HG03039 (cell line): ENCODE results near the gene GDF15.
A peak's percentile ranks its signal among the peaks of the same experiment; 100 is the strongest.

Experiments used
- ATAC-seq: cut with Tn5 transposase; IDR thresholded peaks from one replicate; pipeline ENCODE4 v1.9.1; 2021; ENCODE audit warnings: mild to moderate bottlenecking, moderate library complexity; ENCODE audit not compliant: unreplicated experiment

GDF15 gene

DNA sequence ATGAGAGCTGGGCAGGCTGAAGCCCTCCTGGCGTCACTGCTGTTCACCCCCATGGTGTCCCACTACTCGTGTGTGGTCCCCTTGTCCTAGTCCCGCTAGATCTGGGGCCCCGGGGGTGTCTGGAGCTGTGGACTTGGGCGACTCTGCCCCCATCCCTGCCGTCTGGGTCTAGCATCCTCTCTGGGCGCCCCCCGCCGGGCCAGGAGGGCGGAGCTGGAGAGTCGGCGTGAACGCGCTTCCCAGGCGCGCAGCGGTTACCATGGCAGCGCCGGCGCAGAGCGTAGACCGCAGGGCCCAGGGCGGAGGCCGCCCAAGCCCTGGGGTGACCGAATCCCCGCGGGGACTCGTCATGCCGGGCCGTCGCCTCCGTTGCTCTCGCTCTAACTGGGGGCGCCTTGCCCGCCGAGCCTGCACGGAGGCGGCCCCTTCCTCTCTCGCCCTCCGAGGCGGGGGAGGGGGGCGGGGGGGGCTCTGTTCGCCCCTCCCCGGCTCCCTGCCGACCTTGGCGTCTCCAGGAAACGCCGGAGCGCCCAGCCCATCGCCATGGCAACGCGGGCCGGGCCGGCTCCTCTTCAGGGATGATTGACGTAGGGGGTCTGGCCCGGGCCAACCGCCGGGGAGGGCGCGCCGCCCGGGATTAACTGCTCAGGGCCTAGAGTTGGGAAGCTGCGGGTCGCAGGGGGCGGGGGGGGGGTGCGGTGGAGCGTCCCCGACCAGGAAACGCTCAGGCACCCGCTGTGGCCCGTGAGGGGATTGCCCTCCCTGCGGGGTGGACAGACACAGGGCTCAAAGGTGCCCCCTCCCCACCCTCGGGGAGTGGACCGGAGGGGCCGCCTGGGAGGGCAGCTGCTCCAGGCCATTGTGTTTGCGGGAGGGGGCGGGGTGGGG, 43.1 kb downstream of the GDF15 start:
- ATAC-seq: no peak

DNA sequence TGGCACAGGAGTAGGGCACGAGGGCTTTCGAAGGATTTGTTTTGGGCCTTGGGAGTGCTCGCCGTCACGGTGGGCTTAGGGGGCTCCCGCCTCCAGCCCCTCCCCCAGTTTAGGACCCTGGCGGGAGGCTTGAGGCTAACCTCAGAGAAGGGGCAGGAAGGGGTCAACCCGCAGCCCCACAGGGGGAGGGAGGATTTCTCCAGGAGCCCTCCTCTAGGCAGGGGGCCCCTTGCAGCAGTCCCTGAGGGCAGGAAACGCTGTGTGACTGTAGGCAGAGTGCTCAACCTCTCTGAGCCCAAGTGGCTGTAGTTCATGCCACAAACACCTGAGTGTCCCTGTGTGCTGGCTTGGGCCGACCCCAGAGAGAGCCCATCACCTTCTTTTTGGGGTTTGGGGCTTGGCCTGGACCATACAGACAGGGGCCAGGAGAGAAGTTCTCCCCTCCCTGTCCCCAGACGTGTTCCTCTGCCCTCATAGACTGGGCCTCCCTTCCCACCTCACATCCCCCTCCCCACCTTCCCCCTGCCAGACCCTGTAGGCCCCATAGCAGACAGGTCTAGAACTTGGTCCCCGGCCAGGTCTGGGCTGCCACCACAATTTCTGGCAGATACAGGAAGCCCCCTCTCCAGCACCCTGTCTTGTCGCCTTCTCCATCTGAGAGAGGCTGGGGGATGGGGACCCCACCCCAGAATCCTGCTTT, 43.9 kb downstream of the GDF15 start:
- no peak for ATAC-seq

DNA sequence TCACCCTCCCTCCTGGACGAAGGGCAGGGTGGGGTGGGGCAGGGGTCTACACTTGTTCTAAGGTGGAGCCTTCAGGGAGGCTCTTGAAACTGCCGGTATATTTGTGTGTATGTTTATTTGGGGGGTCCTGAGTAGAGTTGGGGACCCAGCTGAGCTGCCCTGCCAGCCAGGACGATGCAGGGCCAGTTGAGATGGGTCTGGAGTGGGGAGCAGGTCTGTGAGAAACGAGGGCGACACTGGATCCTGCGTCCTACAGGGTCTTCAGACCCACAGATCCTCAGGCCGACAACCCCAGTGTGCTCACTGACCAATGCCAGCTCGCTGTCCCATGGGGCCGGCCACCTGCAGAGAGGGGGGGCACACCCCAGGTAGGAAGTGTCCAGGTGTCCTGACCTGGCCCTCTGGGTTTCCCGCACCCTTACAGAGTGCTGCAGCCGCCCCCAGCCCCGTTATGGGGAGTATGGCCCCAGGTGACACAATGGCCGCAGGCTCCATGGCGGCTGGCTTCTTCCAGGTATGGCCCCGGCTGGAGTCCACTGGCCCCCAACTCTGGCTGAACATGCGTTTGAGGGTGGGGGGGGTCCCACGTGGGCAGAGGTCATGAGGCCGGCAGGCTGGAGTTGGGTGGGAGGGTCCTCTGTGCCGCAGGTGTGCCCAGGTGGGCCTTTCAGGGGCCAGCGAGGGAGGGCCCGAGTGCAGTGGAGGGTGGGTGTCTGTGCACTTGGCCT, 44.6 kb downstream of the GDF15 start:
- ATAC-seq: no peak

DNA sequence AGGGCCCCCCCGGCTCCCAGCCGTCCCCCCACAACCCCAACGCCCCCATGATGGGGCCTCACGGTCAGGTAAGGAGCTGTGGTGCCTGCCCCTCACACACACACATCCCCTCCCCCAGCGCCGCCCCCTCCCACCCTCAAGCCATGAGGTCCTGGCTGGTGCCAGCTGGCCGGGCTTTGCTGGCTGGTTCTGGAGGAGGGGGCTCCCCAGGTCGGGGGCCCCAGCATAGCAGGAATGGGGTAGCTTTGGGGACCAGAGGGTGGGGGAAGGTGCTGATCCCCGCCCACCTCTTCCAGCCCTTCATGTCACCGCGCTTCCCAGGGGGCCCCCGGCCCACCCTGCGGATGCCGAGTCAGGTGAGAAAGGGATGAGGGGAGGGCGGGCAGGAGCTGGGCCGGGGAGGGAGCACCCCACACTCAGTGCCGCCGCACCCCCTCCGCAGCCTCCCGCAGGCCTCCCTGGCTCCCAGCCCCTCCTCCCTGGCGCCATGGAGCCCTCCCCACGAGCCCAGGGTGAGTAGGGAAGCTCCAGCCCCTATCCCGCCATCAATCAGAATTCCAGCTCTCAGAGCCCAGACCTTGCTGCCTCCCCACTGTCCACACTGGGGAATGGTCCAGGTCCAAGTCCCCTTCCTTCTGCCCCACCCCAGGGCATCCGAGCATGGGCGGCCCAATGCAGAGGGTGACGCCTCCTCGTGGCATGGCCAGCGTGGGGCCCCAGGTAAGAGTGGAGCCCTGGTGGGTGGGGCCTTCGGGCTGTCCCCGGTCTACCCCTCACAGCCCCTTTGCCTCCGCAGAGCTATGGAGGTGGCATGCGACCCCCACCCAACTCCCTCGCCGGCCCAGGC, 45.6 kb downstream of the GDF15 start:
- ATAC-seq: no peak

- no peak for ATAC-seq
These were observed 46.5 kb downstream of the GDF15 start for GRCh38 chr19:18432275-18433014.

DNA sequence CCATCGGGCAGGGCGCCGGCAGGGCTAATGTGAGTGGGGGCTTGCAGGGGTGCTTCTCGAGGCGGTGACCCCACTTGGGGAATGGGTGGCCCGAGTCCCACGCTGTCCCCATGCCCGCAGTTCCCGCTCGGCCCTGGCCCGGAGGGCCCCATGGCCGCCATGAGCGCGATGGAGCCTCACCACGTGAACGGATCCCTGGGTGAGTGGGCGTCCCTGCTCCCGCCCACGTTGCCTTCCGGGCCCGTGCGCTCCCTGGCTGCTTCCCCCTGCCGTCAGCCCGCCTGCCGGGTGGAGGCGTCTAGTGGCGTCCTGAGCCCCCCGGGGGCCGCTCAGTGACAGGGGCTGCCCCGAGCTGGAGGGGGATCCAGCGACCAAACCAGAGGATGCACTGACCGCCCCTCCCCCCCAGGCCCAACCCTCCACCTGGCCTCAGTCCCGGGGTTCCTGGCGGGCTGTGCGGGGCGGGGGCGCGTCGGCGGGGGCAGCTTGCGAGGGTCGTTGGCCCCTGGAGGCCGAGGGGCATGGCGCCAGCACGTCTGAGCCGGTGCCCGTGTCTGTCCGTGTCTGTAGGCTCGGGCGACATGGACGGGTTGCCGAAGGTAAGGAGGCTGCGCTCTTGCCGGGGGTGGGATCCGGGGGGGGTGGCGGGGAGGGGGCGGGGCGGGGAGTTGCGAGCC, 47.2 kb downstream of the GDF15 start:
- ATAC-seq: no peak

DNA sequence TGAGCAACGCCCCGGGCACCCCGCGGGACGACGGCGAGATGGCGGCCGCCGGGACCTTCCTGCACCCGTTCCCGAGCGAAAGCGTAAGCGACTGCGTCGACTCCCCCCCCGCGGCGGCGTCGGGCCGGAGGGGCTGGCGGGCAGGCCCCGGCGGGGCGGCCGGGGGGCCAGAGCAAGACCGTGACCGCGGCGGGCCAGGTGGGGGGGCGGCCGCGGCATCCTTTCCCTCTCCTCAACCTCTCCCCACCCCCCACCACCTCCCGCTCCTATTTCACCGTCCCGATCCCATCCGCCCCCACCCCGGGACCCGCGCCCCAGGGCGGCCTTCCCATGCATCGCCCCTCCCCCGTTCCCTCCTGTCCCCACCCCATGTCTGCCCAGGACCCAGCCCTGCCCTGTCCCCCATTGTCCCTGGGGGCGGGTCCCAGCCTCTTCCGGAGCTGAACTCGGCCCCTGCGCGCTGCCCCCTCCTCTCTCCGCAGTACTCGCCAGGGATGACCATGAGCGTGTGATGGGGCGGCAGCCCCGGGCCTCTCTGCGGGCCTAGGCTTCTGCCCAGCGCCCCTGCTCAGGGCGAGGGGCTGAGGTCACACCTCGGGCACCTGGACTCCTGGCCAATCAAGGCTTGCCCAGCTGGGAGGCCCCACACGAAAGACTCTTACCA, 47.9 kb downstream of the GDF15 start:
- no peak for ATAC-seq

DNA sequence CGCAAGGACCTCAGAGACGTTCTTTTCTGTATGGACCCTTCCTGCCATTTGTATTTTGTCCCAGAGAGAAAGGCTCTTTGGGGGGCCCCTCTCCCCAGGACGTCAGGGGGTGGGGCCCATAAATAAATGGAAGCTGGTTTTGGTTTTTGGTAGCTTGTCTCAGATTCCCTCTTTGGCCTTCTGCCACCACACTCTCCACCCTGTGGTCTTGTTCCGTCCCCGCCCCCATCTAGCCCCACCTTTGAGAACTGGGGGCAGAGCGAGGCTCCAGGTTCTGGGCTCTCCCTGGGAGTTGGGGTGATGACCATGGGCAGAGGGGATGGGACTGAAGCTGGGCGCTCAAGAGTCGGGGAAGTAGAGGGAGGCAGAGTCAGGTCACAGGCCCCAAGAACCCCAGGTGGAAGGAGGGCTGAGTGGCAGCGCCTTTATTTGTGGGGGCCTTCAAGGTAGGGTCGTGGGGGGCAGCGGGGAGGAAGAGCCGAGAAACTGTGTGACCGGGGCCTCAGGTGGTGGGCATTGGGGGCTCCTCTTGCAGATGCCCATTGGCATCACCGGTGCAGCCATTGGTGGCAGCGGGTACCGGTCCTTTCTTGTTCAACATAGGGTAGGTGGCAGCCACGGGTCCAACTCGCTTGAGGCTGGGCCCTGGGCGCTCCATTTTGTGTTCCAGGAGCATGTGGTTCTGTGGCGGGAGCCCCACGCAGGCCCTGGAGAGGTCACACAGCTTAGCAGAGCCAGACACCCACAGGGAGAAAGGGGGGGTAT, 48.6 kb downstream of the GDF15 start:
- ATAC-seq: no peak

DNA sequence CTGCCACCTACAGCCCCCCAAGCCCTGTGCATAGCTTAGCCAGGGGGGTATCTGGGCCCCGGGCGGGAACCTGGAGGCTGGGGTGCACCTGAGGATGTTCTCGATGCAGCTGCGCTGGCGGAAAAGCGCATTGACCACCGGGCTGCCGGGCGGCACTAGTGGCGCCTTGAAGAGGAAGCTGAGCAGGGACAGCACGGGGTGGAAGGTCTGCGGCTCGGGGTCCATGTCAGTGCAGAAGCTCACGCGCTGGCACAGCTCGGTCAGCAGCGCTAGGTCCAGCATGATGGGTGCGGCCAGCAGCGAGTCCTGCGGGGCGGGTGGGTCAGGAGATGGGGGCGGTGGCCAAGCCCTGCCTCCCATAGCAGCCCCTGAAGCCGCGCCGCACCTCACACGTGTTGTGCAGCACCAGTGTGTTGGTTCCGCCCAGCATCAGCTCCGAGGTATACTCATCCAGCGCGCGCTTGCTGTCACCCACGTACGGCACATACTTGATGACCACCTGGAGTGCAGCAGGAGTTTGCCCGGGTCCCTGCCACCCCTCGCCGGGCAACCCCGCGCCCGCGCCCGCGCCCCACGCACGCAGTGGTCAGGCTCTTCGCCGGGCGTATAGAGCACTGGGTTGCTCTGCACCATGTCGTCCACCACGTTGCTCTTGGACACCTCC, 49.4 kb downstream of the GDF15 start:
- no peak for ATAC-seq

- ATAC-seq: no peak
These were observed 50.1 kb downstream of the GDF15 start for GRCh38 chr19:18435842-18436670.

DNA sequence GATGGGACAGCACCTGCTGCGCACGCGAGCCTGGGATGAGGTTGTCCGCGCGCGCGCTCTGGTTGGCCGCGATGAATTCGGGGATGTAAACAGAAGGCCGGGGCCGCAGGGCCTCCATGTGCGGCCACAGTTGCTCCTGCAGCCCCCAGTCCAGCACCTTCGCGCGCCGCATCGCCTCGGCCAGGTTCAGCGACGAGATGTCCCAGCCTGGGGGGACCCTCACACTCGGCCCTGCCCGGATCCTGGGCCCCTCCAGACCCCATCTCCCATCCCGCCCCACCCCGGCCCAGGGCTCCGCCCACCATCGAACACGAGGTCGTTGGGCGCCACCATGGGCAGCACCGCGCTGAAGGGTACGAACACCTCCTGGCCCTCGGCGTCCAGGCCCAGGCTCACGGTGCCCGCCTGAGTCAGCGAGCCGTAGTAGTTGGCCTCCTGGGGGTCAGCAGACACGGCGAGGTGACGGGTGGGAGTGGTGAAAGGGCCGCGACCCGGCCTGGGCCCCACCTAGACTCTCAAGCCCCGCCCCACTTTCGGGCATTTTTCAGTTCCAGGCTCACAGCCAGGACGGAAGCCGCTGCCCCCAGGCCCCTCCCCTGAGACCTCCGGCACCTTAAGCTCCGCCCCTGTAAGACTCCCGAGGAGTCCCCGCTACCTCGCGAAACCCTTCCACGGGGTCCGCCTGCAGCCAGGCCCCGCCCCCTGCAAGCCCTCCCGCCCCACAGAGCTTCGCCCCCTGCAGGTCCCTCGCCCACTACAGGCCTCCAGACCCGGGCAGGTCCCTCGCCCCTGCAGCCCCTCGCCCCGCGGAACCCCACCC, 50.9 kb downstream of the GDF15 start:
- ATAC-seq: peak; percentile 40

GRCh38 chr19:18437491-18438330, 51.8 kb downstream of the GDF15 start, which contains the start of gene ISYNA1:
Gene ISYNA1, minus strand, starts transcription at chr19:18438133. Its CDS starts 154 bp downstream, at chr19:18437979.
- no peak for ATAC-seq

DNA sequence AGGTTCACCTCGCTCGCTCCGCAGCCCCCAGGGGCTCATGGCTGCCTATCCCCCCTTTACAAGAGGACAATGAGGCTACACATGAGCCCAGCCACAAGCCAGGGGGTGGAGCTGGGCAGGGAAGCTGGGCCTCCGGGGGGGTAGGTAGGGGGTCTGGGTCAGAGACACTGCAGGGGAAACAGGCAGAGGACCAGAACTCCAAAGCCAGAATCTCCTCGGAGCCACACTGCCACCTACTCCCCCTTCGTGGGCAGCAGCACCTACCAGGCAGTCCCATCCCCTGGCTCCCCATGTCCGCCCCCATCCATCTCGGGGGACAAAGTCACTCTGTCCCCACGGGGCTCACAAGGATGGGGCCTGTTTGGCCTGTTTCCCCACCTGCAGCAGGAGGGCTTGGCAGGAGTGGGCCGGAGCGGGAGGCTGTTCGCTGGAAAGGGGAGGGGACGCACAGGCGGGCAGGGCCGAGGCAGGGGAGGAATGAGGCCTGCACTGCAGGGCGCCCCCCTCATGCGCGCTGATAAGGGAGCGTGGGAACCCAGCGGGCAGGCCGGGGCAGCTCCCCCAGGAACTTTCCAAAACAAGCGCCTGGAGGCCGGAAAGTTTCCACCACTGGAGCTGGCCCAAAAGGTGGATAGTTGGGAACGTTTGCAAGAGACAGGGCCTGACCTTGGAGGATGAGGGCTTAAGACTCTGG, 52.5 kb downstream of the GDF15 start:
- no peak for ATAC-seq
